ENCODE results near the gene OR4M1. TPM values are rescaled to one million over a fixed set of nuclear protein-coding genes. Genes with fewer than 3 reads are reported as not detected.
"Not testable (repeated sequence)": the region's sequence is repeated elsewhere in the genome, so short reads cannot be mapped to it uniquely, and the experiment has no call there.

OR4M1 gene
- polyA plus RNA-seq, 1 donor (not counting 4 experiments of a cell fraction or from before 2014, with no cell fraction given): not detected

DNA sequence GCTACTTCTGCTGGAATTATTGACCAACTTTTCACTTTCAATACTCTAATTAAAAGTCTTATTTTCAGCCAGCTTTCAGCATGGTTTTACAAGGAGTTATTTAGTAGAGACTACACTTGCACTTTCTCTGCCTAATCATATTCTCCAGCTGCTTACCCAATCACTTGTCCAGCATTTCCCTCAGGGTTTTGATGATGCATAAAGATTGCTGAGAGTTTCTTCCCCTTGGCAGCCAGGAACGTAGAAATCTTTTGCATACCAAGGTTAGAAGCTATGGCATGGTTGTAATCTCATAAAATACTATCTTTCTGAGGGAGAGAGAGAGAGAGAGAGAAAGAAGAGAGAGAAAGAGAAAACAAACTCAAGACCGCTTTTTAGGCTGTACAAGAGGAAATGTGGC, 19.1 kb upstream of the OR4M1 start:
- no peaks in the 10 kb centered on the region for H3K36me3 ChIP-seq (ENCODE audit: control insufficient read depth in 2 of 2, extremely low read depth in 1 of 2, insufficient read depth in 2 of 2, low read length in 2 of 2)
- H3K4me2 ChIP-seq (ENCODE audit: control insufficient read depth, extremely low read depth, insufficient read depth, low read depth, low read length): no peak overlapping the region
- TF ChIP-seq, protein P1, sequence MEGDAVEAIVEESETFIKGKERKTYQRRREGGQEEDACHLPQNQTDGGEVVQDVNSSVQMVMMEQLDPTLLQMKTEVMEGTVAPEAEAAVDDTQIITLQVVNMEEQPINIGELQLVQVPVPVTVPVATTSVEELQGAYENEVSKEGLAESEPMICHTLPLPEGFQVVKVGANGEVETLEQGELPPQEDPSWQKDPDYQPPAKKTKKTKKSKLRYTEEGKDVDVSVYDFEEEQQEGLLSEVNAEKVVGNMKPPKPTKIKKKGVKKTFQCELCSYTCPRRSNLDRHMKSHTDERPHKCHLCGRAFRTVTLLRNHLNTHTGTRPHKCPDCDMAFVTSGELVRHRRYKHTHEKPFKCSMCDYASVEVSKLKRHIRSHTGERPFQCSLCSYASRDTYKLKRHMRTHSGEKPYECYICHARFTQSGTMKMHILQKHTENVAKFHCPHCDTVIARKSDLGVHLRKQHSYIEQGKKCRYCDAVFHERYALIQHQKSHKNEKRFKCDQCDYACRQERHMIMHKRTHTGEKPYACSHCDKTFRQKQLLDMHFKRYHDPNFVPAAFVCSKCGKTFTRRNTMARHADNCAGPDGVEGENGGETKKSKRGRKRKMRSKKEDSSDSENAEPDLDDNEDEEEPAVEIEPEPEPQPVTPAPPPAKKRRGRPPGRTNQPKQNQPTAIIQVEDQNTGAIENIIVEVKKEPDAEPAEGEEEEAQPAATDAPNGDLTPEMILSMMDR (optimal IDR thresholded peaks at IDR 0.05 in 1 of 3, IDR thresholded peaks at IDR 0.05 in 1 of 3, conservative IDR thresholded peaks at IDR 0.05 in 1 of 3; ENCODE audit: extremely low read depth in 1 of 3, insufficient read depth in 2 of 3, low read length in 3 of 3): no peak
- TF ChIP-seq EZH2 (IDR thresholded peaks at IDR 0.05; ENCODE audit: low read length): no peak
- no peak overlapping the region for H3K9ac ChIP-seq (ENCODE audit: control insufficient read depth, extremely low read depth, insufficient read depth, low read length)
- H4K20me1 ChIP-seq (ENCODE audit: control insufficient read depth, extremely low read depth, insufficient read depth, low read length): no peaks in the 10 kb centered on the region
- H2AFZ ChIP-seq (ENCODE audit: control insufficient read depth, low read length): no peak overlapping the region
- H3K27ac ChIP-seq (ENCODE audit: control insufficient read depth, insufficient read depth, low read length): no peak overlapping the region
- no peaks in the 10 kb centered on the region for H3K27me3 ChIP-seq (ENCODE audit: control insufficient read depth, extremely low read depth, insufficient read depth, low read length)
- no peak for FAIRE-seq
- peaks cover 3% of the 10 kb centered on the region for H3K9me3 ChIP-seq (ENCODE audit: control insufficient read depth, low read depth, low read length)
- no peak for DNase-seq (ENCODE audit: low read depth, low spot score)
- dilution Hi-C loops (cut with MboI; ENCODE audit: extremely low pct_ligation_motif_present, low sequenced_read_pairs): no loop called here
- no peaks in the 10 kb centered on the region for H3K79me2 ChIP-seq (ENCODE audit: control insufficient read depth, insufficient read depth, low read length)
- no peaks in the 10 kb centered on the region for H3K4me1 ChIP-seq (ENCODE audit: control insufficient read depth, extremely low read depth, insufficient read depth, low read length)
- no peak overlapping the region for H3K4me3 ChIP-seq (ENCODE audit: control insufficient read depth in 2 of 3, extremely low read depth in 1 of 3, insufficient read depth in 2 of 3, low read depth in 1 of 3, low read length in 3 of 3)
- H3K9me1 ChIP-seq (ENCODE audit: control insufficient read depth, extremely low read depth, insufficient read depth, low read length): no peaks in the 10 kb centered on the region

DNA sequence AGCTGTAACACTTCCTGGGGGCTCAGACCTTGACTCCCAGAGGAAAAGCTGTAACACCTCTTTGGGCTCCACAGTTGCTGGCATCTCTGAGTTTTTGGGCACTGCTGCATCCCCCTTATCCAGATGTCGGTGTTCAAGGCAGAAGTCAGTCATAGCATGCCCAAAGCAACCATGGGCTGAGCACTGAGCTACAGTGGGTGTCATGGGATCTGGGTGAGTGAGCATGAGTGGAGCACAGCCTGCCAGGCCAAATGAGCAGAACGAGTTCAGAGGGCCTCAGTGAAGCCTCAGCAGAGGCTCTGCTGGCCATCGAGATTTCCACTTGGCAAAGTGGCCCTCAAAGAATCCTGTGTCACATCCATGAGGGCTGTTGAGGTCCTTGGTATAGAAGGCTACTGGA, 1.8 kb upstream of the OR4M1 start:
- H2AFZ ChIP-seq (ENCODE audit: control insufficient read depth, low read length); DNase-seq (ENCODE audit: low read depth, low spot score); FAIRE-seq; H3K36me3 ChIP-seq (ENCODE audit: control insufficient read depth in 2 of 2, extremely low read depth in 1 of 2, insufficient read depth in 2 of 2, low read length in 2 of 2); H3K79me2 ChIP-seq (ENCODE audit: control insufficient read depth, insufficient read depth, low read length); H3K27me3 ChIP-seq (ENCODE audit: control insufficient read depth, extremely low read depth, insufficient read depth, low read length); H3K27ac ChIP-seq (ENCODE audit: control insufficient read depth, insufficient read depth, low read length); H3K4me1 ChIP-seq (ENCODE audit: control insufficient read depth, extremely low read depth, insufficient read depth, low read length); dilution Hi-C loops (cut with MboI; ENCODE audit: extremely low pct_ligation_motif_present, low sequenced_read_pairs); H3K4me2 ChIP-seq (ENCODE audit: control insufficient read depth, extremely low read depth, insufficient read depth, low read depth, low read length); H3K9me1 ChIP-seq (ENCODE audit: control insufficient read depth, extremely low read depth, insufficient read depth, low read length); H3K9me3 ChIP-seq (ENCODE audit: control insufficient read depth, low read depth, low read length); H3K9ac ChIP-seq (ENCODE audit: control insufficient read depth, extremely low read depth, insufficient read depth, low read length); H4K20me1 ChIP-seq (ENCODE audit: control insufficient read depth, extremely low read depth, insufficient read depth, low read length); H3K4me3 ChIP-seq (ENCODE audit: control insufficient read depth in 2 of 3, extremely low read depth in 1 of 3, insufficient read depth in 2 of 3, low read depth in 1 of 3, low read length in 3 of 3): not testable (repeated sequence)

DNA sequence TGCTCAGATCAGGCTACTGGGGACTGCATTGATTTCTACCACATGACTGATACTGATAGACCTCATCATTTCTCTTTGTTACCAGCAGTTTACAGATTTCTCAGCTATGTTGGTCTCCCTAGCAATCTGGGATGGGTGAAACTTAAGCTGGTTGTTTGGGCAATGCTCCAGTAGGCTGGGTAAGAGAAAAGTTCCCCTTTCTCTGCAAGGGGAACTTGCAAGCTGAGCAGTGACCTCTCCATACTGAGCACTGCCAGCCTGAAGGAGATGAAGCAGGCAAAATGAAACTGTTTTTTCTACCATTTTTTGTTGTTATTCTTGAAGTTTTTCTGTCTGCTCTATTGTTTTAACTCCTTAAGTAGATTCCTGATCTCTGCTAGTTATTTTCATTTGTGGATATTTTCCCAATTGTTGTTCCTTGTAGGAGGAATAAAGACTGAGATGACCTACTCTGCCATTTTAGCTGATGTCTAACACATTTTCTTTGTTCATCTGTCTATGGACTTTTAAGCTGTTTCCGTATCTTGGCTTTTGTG, 1.3 kb upstream of the OR4M1 start:
- no peaks in the 10 kb centered on the region for H4K20me1 ChIP-seq (ENCODE audit: control insufficient read depth, extremely low read depth, insufficient read depth, low read length)
- H3K4me1 ChIP-seq (ENCODE audit: control insufficient read depth, extremely low read depth, insufficient read depth, low read length): no peaks in the 10 kb centered on the region
- FAIRE-seq (no peak), DNase-seq (ENCODE audit: low read depth, low spot score) (no peak)
- H3K9me3 ChIP-seq (ENCODE audit: control insufficient read depth, low read depth, low read length): peaks cover 2% of the 10 kb centered on the region
- no peak overlapping the region for H3K4me3 ChIP-seq (ENCODE audit: control insufficient read depth in 2 of 3, extremely low read depth in 1 of 3, insufficient read depth in 2 of 3, low read depth in 1 of 3, low read length in 3 of 3)
- no peak overlapping the region for H3K9ac ChIP-seq (ENCODE audit: control insufficient read depth, extremely low read depth, insufficient read depth, low read length)
- no peak for TF ChIP-seq EZH2 (IDR thresholded peaks at IDR 0.05; ENCODE audit: low read length)
- TF ChIP-seq, protein P1 (optimal IDR thresholded peaks at IDR 0.05 in 1 of 3, IDR thresholded peaks at IDR 0.05 in 1 of 3, conservative IDR thresholded peaks at IDR 0.05 in 1 of 3; ENCODE audit: extremely low read depth in 1 of 3, insufficient read depth in 2 of 3, low read length in 3 of 3): no peak
- dilution Hi-C loops (cut with MboI; ENCODE audit: extremely low pct_ligation_motif_present, low sequenced_read_pairs): no loop called here
- H2AFZ ChIP-seq (ENCODE audit: control insufficient read depth, low read length): no peak overlapping the region
- no peak overlapping the region for H3K4me2 ChIP-seq (ENCODE audit: control insufficient read depth, extremely low read depth, insufficient read depth, low read depth, low read length)
- H3K27ac ChIP-seq (ENCODE audit: control insufficient read depth, insufficient read depth, low read length): no peak overlapping the region
- H3K36me3 ChIP-seq (ENCODE audit: control insufficient read depth in 2 of 2, extremely low read depth in 1 of 2, insufficient read depth in 2 of 2, low read length in 2 of 2): no peaks in the 10 kb centered on the region
- H3K79me2 ChIP-seq (ENCODE audit: control insufficient read depth, insufficient read depth, low read length): no peaks in the 10 kb centered on the region
- no peaks in the 10 kb centered on the region for H3K27me3 ChIP-seq (ENCODE audit: control insufficient read depth, extremely low read depth, insufficient read depth, low read length)
- no peaks in the 10 kb centered on the region for H3K9me1 ChIP-seq (ENCODE audit: control insufficient read depth, extremely low read depth, insufficient read depth, low read length)

DNA sequence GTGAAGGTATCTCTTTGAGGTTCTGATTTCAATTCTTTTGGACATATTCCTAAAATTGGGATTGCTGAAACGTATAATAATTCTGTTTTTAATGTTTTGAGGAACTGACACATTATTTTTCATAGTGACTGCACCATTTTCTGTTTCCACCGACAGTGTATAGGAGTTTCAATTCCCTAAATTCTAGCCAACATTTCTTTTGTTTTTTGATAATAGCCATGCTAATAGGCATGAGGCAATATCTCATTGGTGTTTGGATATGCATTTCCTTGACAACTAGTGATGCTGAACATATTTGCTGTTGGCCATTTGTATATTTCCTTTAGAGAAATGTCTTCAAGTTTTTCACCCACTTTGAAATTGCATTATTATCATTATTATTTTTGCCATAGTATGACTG, 850 bp upstream of the OR4M1 start:
- H2AFZ ChIP-seq (ENCODE audit: control insufficient read depth, low read length); H3K4me1 ChIP-seq (ENCODE audit: control insufficient read depth, extremely low read depth, insufficient read depth, low read length); H3K27ac ChIP-seq (ENCODE audit: control insufficient read depth, insufficient read depth, low read length); H3K27me3 ChIP-seq (ENCODE audit: control insufficient read depth, extremely low read depth, insufficient read depth, low read length); DNase-seq (ENCODE audit: low read depth, low spot score); FAIRE-seq; H3K9me3 ChIP-seq (ENCODE audit: control insufficient read depth, low read depth, low read length); H3K79me2 ChIP-seq (ENCODE audit: control insufficient read depth, insufficient read depth, low read length); dilution Hi-C loops (cut with MboI; ENCODE audit: extremely low pct_ligation_motif_present, low sequenced_read_pairs); H3K4me3 ChIP-seq (ENCODE audit: control insufficient read depth in 2 of 3, extremely low read depth in 1 of 3, insufficient read depth in 2 of 3, low read depth in 1 of 3, low read length in 3 of 3); H4K20me1 ChIP-seq (ENCODE audit: control insufficient read depth, extremely low read depth, insufficient read depth, low read length); H3K9ac ChIP-seq (ENCODE audit: control insufficient read depth, extremely low read depth, insufficient read depth, low read length); H3K9me1 ChIP-seq (ENCODE audit: control insufficient read depth, extremely low read depth, insufficient read depth, low read length); H3K36me3 ChIP-seq (ENCODE audit: control insufficient read depth in 2 of 2, extremely low read depth in 1 of 2, insufficient read depth in 2 of 2, low read length in 2 of 2); H3K4me2 ChIP-seq (ENCODE audit: control insufficient read depth, extremely low read depth, insufficient read depth, low read depth, low read length): not testable (repeated sequence)
